Hippocampal formation (tissue), 2 donors: Measurements from ENCODE around the gene GFRAL.
A peak's percentile ranks its signal among the peaks of the same experiment; 100 is the strongest.

Experiments
- DNase-seq, 2 donors: peaks; one replicate each; lab custom pipeline; 2025; lab: John Stamatoyannopoulos, UW

The GFRAL gene

GRCh38 chr6:55433446-55434130 is 106.3 kb downstream of the GFRAL start:
- no peak for DNase-seq

GRCh38 chr6:55437141-55437540 is 109.9 kb downstream of the GFRAL start:
- no peak for DNase-seq

- no peak for DNase-seq
These were observed 110.9 kb downstream of the GFRAL start for GRCh38 chr6:55438203-55438602.

- DNase-seq: no peak
These were observed 116.2 kb downstream of the GFRAL start for GRCh38 chr6:55443238-55444134.

- peak in 1 of 2 donors; percentile 41 for DNase-seq
These were observed 118.5 kb downstream of the GFRAL start for GRCh38 chr6:55445648-55446204.

GRCh38 chr6:55447891-55448290 is 120.6 kb downstream of the GFRAL start:
- no peak for DNase-seq

GRCh38 chr6:55448451-55448850 is 121.2 kb downstream of the GFRAL start:
- no peak for DNase-seq

GRCh38 chr6:55449225-55449624 is 122.0 kb downstream of the GFRAL start:
- no peak for DNase-seq

DNA sequence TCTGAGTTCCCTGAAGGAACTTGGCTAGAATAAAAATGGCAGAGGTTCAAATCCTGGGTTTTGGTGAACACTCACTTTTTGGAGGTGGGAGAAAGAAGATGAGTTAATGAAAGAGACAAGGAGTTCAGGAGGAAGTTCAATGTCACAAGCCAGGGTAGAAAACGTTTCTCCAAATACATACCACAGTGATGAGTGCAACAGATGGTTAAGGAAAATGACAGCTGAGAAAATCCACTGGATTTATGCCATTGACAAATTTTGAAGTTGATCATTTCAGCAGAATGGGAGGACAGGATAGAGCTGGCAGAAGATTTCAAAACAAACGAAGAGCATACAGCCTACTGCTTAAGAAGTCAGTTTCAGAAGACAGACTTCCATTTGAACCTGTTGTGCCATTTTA is 122.7 kb downstream of the GFRAL start:
- DNase-seq: no peak
